ENCODE results near the gene OIT3.

OIT3 gene

DNA sequence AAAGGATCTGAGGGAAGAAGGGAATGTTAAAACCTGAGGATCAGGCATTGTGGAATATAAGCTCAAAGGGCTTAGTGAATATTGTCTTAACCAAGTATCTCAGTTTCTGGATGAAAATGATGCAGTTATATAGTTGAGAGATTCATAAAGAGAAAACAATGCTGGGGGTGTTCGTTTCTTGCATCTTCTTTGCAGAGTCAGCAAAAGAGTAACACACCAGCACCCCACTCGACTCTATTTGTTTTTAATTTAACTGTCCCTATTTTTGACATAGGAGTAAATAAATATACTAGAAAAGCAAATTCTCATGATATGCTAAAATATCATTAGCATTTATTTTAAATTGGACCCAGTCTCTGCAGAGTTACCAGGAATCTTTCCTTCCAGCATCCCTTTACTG is 7.6 kb upstream of the OIT3 start:
- TF ChIP-seq, protein P1, sequence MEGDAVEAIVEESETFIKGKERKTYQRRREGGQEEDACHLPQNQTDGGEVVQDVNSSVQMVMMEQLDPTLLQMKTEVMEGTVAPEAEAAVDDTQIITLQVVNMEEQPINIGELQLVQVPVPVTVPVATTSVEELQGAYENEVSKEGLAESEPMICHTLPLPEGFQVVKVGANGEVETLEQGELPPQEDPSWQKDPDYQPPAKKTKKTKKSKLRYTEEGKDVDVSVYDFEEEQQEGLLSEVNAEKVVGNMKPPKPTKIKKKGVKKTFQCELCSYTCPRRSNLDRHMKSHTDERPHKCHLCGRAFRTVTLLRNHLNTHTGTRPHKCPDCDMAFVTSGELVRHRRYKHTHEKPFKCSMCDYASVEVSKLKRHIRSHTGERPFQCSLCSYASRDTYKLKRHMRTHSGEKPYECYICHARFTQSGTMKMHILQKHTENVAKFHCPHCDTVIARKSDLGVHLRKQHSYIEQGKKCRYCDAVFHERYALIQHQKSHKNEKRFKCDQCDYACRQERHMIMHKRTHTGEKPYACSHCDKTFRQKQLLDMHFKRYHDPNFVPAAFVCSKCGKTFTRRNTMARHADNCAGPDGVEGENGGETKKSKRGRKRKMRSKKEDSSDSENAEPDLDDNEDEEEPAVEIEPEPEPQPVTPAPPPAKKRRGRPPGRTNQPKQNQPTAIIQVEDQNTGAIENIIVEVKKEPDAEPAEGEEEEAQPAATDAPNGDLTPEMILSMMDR (IDR thresholded peaks at IDR 0.05; ENCODE audit: insufficient read depth, missing control alignments), result no peak
- FAIRE-seq, result no peak

DNA sequence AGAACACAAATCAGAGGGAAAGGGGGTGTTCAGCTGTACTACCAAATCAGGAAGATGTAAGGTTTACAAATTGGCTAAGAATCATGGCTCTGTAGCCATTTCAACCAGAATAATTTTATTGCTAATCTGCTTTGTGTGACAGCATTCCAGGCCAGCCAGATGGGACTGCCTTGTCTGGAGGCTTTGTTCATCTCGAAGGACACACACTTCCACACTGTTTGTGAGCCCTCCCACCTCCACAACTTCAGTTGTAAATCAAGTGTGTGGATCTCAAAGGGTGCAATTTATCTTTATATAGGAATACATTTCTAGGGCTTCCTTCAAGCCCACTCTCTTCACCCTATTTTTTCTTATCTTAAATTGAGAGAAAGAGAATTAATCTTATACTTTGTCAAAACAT is 6.9 kb upstream of the OIT3 start:
- DNase-seq (ENCODE audit: insufficient read length, low spot score) (no peak), FAIRE-seq (no peak)
- TF ChIP-seq, protein P1 (IDR thresholded peaks at IDR 0.05; ENCODE audit: insufficient read depth, missing control alignments), result no peak

More for the DNA sequence above, 7.6 kb upstream of the OIT3 start:
- DNase-seq (ENCODE audit: insufficient read length, low spot score), result no peak

DNA sequence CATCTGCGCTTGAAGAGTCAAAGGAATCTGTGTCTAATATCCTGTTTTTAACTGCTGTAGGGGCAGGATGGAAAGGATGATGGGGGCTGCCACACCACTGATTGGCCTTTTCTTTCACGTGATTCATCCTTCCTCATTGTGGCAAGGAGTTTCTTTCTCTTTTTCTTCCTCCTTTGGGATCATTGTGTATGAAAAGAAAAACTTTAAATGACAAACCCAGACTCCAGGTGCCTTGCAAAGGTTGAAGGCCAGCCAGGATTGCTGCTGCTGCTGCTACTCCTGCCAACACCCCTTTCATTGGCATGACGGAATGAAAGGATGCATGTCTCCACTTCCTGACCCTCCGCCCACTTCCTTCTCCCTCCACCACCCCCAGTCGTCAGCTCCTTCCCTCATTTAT is 6.5 kb upstream of the OIT3 start:
- TF ChIP-seq, protein P1 (IDR thresholded peaks at IDR 0.05; ENCODE audit: insufficient read depth, missing control alignments), result no peak
- DNase-seq (ENCODE audit: insufficient read length, low spot score) (no peak), FAIRE-seq (no peak)

DNA sequence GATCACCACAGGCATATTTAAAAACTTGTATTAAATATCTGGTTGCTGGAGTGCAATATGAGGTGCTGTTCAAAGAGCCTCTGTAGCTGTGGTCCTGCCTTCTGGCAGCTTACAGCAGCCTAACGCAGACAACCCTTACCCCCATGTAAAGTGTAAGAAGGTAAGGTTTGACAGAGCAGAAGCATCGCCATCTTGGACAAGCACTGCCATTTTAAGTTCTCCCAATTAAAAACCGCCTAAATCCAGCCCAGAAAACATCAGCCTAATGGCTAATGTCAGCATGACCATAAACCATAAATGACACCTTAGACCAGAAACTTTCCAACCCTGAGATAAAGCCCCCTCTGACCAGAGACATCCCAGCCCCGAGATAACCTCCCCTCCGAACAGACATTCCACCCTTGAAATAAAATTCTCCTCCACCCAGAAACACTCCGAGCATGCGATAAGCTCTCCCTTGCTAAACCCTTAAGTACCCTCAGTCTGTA is 5.3 kb upstream of the OIT3 start:
- no peak for FAIRE-seq
- TF ChIP-seq, protein P1 (IDR thresholded peaks at IDR 0.05; ENCODE audit: insufficient read depth, missing control alignments), result no peak
- no peak for DNase-seq (ENCODE audit: insufficient read length, low spot score)

DNA sequence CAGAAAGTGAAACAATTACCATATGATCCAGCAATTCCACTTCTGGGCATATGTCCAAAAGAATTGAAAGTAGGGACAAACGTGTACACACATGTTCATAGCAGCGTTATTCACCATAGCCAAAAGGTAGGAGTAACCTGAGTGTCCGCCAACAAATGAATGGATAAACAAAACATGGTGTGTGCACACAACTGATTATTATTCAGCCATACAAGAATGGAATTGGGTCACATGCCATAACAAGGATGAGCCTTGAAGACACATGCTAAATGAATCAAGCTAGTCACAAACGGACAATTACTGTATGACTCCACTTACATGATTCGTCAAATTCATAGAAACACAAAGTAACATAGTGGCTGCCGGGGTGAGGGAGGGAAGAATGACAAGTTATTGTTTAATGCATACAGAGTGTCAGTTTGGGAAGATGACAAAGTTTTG is 4.1 kb upstream of the OIT3 start:
- no peak for DNase-seq (ENCODE audit: insufficient read length, low spot score)

DNA sequence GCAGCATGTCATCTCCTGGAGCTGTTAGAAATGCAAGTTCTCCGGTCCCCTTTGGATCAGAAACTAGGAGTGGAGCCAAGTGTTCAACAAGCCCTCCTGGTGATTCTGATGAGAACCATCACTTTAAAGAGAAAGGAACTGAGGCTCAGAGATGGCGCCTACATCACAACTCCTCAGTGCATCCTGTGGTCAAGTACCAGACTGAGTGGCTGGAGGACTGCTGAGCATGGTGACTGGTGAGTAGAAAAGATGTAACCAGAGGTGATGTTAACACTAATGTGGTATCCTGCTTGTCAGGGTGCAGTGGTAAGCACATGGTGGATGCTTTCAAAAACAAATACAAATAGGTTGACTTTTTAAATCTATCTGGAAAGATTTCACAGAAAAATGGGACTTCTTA is 3.5 kb upstream of the OIT3 start:
- TF ChIP-seq, protein P1 (IDR thresholded peaks at IDR 0.05; ENCODE audit: insufficient read depth, missing control alignments), result no peak
- DNase-seq (ENCODE audit: insufficient read length, low spot score) (no peak), FAIRE-seq (no peak)

More for the DNA sequence above, 4.1 kb upstream of the OIT3 start:
- TF ChIP-seq, protein P1 (IDR thresholded peaks at IDR 0.05; ENCODE audit: insufficient read depth, missing control alignments), result no peak
- FAIRE-seq, result no peak

DNA sequence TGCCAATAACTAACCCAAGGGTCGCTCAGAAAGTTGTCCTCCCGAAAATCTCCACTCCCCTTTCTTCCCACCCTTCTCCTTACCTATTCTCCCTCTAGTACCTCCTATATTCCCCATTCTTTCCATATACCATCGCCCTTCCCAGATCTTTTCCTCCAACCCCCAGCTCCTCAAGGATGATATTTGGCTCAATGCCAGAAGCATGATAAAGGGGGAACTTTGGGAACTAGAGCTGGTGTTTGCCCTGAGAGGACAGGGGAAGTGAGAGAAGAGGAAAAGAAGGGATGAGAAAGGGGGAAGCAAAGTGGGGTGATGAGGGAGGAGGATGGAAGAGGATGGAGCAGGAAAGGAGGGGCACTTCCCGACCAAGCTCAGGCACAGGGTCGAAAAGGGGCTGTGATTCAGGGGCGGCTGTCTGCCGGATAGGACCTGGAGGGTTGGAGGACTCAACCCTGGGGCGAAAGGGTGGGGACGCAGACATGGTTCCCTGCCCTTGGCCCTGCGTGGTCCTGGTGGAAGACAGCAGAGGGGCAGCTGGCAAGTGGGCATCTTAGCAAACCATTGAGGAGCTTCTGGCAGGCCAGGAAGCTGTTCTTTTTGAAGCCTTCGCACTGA is 1.8 kb downstream of the OIT3 start:
- TF ChIP-seq, protein P1 (IDR thresholded peaks at IDR 0.05; ENCODE audit: insufficient read depth, missing control alignments), result no peak
- DNase-seq (ENCODE audit: insufficient read length, low spot score), result no peak
- FAIRE-seq, result no peak
